NCI-H2196 treated with DMSO at 0.1 percent for 48 hours (cell line): ENCODE data around the gene MBOAT2.
A peak's percentile ranks its signal among the peaks of the same experiment; 100 is the strongest.

ENCODE experiments used
- DNase-seq: peaks from one replicate; lab custom pipeline; 2025; ENCODE audit not compliant: unreplicated experiment; lab: John Stamatoyannopoulos, UW

The MBOAT2 gene

DNA sequence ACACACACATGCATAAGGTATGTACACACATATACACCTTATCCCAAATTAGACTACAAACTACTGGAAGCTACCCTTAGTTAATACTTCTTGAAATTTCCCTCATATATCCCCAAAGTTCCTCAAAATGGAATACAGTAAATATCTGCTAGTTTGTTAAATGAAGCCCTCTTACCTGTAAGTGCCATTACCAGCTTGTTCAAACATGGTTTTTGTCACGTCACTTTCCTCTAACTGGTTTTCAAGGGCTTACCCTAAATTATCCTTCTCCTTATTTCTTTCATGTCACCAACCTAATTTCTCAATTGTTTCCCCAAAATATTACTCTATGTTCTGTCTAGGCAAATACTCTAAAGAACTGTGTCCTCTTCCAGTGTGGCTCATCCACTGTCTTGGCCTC lies 141.7 kb downstream of the MBOAT2 start:
- DNase-seq: no peak

DNA sequence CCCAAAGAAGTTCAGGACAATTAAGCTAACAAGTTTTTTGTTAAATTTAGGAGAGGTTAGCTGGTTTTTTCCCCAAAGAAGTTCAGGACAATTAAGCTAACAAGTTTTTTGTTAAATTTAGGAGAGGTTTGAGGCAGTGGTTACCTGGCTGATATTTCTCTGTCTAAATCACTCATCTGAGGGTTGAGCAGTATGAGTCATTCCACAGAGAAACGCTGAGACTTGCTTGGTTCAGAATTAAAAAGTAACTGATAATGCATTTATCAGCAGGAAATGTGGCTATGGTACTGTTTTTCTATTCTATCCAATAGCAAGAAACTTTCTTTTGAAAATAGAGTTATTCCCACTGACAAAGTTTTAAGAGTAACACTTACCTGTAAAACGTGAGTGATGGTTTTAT lies 143.2 kb downstream of the MBOAT2 start:
- no peak for DNase-seq

DNA sequence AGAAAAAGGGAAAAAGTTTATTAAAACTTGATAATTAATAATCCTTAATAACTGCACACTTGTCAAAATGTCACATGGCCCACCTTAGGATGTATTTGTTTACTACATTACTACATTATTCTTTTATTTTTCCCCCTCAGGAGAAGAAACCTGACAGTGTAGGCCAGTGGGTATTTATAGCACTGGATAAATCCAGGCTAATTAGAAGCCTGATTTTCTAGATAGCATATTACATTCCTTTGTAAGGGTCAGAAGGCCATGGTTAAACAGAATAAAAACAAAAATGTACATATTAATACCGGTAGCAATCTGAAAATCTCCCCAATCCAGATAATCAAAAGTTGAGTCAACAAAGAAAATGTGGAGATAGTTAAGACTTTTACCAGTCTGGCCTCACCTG lies 144.6 kb downstream of the MBOAT2 start:
- no peak for DNase-seq

DNA sequence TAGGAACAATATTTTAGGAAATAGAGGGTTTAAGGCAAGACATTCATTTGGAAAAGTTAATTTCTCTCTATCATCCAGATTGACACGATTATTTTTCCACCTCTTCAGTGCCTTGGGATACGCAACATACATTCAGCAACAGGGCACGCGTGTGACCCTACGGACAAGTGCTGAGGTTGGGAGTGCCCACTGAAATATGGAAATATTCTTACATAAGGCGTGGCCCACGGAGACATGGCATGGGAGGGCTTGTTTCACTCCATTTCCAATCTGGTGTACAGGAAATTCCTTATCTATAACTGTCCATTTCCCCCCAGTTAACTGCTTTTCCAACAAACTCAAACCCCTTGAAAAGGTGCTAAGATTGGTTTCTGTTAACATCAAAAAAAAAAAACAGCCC lies 145.2 kb downstream of the MBOAT2 start:
- no peak for DNase-seq

DNA sequence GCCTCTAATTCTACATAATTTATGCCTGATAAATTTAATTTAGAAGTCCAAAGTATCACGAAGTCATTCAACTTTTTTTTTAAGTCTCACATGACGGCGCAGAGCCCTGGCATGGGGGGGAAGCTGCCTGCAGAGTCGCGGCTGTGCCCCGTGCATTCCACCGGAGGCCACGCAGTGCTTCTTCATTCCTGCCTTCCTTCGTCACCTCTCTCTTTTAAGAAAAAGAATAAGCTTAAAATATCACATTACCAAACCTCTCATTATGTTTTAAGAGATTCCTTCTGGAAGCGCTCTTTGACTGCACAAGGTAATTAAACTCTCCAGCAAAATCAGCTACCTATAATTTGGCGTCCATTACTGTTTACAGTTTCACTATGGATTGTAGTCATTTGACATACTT lies 145.8 kb downstream of the MBOAT2 start:
- DNase-seq: no peak

DNA sequence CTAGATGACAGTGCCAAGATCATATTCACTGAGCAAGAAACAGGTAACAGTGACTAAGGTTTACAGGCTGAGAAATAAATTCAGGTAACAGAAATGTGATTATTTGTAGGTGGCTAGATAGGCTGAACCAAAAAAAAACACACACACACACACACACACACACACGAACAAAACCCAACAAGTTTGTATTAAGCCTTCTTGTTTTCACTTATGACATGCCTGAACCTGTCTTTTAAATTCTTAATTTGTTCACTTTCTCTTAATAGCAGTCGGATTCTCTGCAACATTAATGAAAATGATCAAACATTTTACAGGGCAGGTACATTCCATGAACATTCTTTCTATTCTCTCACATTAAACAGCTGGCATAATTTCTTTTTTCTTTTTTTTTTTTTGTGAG lies 147.3 kb downstream of the MBOAT2 start:
- DNase-seq: no peak

DNA sequence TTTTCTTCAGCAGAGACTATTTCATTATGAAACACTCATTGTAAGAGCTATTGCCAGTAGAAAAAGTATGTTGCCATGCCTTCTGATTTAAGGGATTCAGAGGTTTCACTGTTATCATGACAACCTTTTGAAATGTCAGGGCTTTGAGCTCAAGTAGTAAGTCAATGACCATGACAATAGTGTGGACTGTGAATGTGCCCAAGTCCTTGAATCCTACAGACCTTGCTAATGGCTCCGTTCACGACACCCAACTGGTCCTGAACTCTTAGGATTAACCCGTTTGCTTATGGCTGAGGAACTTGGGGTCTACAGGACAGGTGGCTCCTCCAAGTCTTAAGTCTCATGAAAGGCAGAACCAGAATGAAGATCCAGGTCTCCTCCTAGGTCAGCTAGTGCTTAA lies 148.5 kb downstream of the MBOAT2 start:
- DNase-seq: no peak

DNA sequence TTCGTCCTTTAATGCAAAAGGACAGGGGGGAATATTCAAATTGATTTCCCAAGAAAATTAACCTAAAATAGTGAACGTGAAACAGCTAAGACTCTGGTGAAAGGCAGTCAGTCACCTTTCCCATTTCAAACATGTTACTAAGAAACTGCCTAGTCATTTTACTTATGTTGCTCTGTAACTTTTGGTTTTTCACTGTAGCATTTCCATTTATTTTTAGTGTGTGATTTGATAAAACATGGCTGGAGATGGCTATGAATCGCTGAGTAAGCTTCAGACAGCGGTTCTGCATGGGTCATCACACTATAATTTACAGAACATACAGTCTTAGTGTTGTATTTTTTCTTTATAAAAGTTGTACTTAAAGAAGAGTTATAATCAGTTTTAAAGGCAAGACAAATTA lies 150.1 kb downstream of the MBOAT2 start:
- DNase-seq: no peak

DNA sequence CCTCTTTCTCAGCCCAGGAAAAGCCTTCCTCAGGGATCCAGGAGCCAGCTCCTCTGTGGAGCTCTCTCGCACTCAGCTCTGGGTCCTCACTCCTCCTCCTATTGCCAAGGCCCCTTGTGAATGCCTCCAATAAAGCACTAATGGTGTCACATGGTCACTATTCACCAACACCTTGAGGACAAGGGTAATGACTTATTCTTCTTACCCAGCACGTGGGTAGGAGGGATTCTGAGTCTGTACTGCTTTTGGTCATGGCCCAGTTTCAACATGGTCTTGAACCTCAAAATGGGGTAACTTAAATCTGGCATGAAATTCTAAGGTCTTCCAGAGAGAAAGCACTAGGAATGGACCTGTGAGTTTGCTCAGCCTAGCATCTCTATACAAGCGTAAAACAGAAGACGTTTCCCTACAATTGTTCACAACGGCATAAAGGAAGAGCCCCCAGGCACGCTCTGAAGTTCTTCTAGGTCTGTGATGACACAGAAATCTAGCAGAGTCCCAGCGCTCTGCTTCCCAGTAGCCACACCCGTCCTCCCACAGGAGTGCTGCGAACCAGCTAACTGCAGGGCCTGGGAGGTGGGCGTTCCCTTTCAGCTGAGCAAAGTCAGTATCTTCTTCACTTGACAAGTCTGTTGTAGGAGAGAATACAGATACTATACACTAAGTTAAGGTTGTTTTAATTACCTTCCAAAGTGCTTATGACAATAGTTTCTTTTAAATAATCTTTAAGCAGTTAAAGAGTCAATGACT lies 151.5 kb downstream of the MBOAT2 start:
- DNase-seq: no peak

DNA sequence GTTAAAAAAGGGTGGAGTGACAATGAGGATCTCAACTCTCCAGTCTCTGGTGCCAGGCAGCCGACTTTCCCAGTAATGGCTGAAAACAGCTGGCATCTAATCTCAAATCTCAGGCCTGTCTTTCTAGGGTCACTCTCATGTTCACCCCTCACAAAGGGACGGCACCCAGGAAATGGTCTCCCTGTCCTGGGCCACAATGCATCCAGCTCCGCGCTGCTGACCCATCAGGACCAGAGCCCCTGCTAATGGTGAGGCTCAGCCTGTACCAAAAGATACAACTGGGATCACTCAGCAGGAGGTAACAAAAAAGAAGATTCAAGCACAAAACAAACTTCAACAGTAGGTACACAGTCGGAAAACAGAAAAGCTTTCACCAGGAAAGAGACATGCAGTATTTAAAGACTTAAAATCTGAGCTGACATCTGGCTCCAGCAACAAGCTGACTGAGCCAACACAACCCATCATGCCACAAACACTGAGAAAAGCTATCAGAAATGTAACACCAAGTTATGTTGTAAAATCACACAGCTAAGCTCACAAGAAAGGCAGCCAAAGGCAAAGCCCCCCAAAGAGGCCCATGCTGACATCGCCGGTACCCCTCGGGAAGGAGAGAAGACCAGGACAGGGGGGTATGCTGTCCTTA lies 152.5 kb downstream of the MBOAT2 start:
- DNase-seq: no peak

DNA sequence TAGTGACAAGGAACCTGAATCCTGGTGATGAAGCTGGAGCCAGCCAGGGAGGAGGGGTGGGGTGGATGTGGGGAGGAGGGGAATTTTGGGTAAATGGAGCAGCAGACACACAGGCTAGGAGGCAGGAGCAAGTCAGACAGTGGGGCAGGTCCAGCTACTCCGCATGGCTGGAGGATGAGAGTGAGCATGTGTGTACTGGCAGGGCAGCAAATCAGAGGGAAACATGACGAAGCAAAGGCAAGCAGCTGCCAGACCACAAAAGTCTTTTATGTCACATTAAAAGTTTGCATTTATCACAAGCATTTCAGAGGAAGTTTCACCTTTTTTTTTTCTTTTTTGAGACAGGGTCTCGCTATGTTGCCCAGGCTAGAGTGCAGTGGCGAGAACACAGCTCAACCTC lies 154.2 kb downstream of the MBOAT2 start:
- DNase-seq: no peak

DNA sequence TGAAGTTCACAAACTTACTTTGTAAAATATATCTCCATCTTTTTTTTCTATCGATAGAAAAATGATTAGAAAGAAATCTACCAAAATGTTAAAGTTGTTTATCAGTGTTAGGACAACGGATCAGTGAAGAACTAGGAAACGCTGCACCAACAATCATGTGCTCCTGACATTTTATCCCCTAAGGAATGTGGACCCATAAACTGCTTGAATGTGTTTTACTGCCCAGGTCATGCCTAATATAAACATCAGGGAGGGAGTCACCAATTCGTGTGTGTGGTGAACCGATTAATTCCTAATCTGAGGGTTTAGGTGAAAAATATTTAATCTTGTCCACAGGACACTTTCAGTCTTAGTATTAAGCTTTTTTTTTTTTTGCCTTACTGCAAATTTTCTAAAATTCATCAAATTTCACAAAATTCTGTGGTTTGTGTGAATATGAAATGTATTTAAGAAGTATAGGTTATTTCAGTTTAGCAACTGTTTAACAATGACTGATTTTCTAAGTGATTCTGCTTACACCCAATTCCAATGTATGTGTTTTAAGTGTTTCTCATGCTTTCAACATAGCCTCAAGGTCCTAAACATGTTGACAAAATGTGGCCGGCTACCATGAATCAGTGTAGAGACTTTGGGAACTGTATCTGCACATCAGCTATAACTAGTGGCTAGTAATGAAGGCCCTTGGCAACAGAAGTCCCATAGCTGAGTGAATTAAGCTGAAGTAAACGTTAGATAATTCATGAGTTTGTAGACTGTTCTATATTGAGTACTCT lies 155.0 kb downstream of the MBOAT2 start:
- no peak for DNase-seq

DNA sequence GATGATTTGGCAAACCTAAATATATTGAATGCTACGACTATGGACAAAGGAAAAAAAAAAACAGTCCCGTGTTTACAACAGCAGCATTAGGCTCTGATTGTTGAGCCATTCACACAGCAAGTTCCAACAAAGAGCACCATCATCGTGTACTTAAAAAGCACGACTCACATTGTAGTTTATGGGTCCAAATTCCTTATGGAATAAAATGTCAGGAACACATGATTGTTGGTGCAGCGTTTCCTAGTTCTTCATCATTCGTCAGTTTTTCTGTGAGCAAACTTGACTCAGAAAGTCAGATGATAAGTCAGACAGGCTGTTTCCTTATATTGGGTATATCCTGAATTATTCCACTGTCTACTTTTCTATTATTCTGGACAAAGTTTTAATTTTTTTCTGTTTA lies 156.1 kb downstream of the MBOAT2 start:
- no peak for DNase-seq

DNA sequence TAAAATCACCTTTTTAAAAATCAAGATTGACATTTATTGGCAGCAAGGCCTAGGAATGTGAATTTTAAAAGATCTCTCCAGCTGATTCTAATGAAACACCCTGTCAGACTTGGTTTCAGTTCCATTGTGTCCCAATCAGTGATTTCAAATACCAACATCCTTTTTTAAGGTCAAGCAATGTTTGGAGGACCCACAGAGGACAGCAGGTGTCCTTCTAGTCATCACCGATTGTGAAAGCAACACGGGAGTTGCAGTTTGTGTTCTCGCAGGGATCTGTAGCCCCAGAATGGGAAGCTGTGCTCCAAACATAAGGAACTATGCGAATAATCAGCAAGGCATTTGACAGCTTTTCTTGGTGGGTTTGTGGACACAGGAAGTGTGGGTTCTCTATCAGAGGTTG lies 161.6 kb downstream of the MBOAT2 start:
- DNase-seq: no peak

DNA sequence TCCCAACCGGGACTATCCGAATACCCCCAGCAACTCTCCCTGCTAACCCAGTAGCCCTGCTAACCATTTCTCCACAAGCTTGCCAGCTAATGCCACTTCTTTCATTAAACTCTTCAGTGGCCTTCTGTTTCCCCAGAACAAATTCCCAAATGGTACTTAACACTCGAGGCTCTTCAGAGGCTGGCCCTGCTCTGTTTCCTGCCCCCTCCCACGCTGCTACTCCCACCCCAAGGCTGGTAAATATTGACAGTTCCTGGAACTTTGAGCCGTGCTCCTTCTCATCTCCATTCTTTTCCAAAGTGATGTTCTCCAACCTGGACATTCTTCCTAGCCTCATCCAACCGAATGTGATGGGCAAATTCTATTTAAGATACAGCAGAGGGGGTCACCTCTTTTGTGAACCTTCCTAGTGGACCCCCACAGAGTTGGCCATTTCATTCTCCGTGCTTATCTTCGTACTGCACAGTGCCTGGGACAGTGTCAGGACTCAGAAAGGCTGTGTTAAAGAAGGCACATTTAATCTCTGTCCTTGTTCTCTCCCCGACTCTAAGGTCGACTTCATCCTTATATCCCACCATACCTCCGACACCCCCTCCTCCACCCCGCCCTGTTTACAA lies 162.9 kb downstream of the MBOAT2 start:
- DNase-seq: no peak

DNA sequence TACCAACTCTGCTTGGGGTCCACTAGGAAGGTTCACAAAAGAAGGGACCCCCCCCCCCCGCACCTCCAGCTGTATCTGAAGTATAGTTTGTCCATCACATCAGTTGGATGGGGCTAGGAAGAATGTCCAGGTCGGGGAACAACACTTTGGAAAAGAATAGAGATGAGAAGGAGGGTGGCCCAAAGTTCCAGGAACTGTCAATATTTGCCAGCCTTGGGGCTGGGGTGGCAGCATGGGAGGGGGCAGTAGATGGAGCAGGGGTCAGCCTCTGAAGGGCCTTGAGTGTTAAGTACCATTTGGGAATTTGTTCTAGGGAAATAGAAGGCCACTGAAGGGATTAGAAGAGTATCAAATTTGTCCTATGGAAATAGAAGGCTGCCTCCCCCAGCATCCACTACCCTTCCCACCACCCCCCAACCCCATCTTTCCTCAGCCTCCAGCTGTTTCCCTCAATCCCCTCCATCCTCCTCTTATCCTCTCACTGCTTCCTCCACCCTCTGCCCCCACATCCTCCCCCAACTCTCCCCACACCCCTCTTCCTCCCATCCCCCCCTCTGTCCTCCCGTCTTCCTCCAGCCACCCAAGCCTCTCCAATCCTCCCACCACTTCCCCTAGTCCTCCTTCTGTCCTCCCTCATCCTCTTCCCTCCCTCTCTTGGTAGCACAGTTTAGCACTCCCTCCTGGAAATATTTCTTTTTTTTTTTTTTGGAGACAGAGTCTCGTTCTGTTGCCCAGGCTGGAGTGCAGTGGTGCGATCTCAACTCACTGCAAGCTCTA lies 164.1 kb downstream of the MBOAT2 start:
- no peak for DNase-seq

DNA sequence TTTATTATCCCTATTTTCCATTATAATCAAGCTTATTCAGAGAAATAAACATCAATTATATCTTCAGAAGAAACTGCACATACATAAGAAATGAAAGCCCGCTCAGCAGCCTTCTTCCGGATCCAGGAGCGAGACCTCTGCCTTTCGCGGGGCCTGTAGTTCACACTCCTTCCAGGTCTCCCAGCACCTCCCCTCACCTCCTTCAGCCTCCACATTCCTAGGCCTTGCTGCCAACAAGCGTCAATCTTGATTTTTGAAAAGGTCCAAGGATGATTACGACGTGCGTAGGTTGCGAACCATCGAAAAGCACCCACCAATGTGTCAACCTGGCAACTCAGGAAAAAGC lies 165.7 kb downstream of the MBOAT2 start:
- DNase-seq: no peak

DNA sequence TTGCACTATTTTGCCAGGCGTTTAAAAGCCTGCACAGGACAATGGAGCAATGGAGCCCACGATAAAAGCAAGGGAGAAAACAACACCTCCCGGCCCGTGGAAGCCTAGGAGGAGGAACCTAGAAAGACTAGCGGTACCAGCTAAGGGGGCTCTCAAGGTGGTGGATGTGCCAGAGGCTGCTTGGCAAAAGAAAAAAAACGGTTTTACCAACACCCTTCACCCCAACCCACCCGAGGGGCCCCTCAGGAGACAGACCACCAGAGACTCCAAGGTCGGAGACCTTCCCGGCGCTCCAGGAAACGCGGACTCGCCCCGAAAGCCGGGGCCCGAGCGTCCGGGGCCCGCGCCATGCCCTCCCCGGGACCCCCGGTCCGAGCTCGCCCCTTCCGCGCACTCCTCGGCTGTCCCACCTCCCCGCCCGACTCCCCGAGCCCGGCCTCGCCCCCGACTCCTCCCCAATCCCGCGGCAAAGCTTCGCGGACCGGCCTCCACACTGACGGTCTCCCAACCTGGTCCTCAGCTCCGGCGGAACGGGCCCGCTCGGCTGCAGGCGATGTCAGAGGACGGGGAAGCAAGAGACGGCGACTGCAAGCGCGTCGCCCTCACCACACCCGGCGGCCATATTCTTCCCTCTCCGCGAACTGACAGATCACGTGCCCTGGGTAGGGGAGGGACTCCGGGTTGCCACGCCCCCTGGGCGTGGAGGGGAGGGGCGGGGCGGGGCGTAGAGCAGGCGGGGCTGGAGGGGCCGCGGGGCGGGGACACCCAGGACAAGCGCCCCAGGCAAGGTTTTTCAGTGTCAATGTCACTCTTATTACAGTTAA lies 166.3 kb downstream of the MBOAT2 start, which contains the start of gene KIDINS220:
Gene KIDINS220 (minus strand): TSS at position 643 of the 824 bp plus-strand sequence. CDS start 10,520 bp downstream, outside the sequence.
- peak; percentile 56 for DNase-seq

DNA sequence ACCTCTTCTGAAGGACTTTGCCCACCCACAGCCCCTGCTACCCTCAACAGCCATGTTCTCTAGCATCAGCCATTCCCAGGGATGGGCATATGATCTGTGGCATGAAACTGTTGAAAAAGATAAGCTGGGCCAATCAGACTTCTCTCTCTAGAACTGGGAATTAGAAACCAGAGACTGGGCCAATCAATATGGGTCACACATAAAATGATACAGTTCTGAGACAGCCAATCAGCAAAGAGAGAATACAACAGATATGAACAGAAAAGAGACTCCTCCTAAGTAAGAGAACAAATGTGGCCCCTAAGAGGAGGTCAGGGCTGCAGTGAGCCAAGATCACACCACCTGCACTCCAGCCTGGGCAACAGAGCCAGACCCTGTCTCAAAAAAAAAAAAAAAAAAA lies 168.2 kb downstream of the MBOAT2 start:
- no peak for DNase-seq

DNA sequence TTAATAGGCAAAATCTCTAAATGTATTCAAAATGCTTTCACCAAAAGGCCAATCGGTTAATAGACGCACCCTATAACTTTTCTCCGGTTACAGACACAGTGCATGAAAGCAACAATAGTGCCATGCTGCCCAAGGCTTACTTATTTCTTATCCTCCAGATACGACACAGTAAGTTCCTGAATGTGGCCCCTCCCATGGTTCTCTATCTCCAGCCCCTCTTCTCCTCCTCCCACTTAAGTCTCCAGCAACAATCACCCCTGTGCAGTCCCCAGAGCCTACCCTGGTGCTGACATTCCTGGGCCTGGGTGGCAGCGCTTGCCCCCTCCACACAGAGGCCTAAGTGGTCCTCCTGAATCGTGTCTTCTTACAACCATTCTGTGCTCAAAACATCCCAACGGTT lies 169.6 kb downstream of the MBOAT2 start:
- DNase-seq: no peak
